Endothelial cell of umbilical vein (primary cell): ENCODE data around the gene ANKRD33. TPM values are rescaled to one million over a fixed set of nuclear protein-coding genes. Genes with fewer than 3 reads are reported as not detected.

Source experiments
- BruUV-seq: library from RNA; stranded (reverse); fragments of 400-500 nt; replicated peaks from 2 replicates; lab custom pipeline; 2021; lab: Mats Ljungman, UMichigan
- CTCF ChIA-PET: fragments of 300-600, 350-600 bp; sonication (Branson Sonifier 250); formaldehyde crosslinking; loops from one replicate; lab custom pipeline; 2021; ENCODE audit warnings: antibody characterized with exemption, inconsistent platforms; lab: Charles Lee
- POLR2A ChIA-PET: fragments of 300-600, 350-600 bp; sonication (Branson Sonifier 250); formaldehyde crosslinking; loops from one replicate; lab custom pipeline; 2021; ENCODE audit warnings: antibody characterized with exemption, inconsistent platforms; lab: Charles Lee
- DNase-seq: peaks from one replicate; pipeline ENCODE4 v3.0.0-alpha.2; 2011; ENCODE audit warnings: low read depth, low spot score
- FAIRE-seq: peaks from 2 replicates; lab custom pipeline; 2011; peaks lifted over from hg19 to GRCh38; lab: Jason Lieb, UNC
- H2AFZ ChIP-seq: 2 replicates; pipeline ENCODE4 v1.6.0; 2012; ENCODE audit warnings: low read depth, low read length, control low read depth, inconsistent platforms
- H3K27ac ChIP-seq: 2 replicates; pipeline ENCODE4 v1.5.1; 2011; ENCODE audit warnings: low read depth, mild to moderate bottlenecking, control low read depth, low read length, moderate library complexity; ENCODE audit not compliant: insufficient read depth
- H3K27me3 ChIP-seq, 2 experiments: 2 replicates each; pipeline versions ENCODE4 v1.6.0 to v1.6.1; 2011; ENCODE audit warnings: low read length in 2 of 2, mixed read lengths in 1 of 2; ENCODE audit not compliant: control insufficient read depth in 2 of 2, insufficient read depth in 2 of 2
- H3K36me3 ChIP-seq, 2 experiments: 2 replicates in 1 of 2; 3 replicates in 1 of 2; pipeline ENCODE4 v1.5.1; 2011; ENCODE audit warnings: low read length in 2 of 2, mild to moderate bottlenecking in 1 of 2, moderate library complexity in 1 of 2; ENCODE audit not compliant: control insufficient read depth in 2 of 2, insufficient read depth in 2 of 2; ENCODE audit errors: extremely low read depth in 1 of 2
- H3K4me1 ChIP-seq: 3 replicates; pipeline ENCODE4 v1.5.1; 2011; ENCODE audit warnings: mild to moderate bottlenecking, low read length; ENCODE audit not compliant: control insufficient read depth, insufficient read depth; ENCODE audit errors: extremely low read depth
- H3K4me2 ChIP-seq: 2 replicates; pipeline ENCODE4 v1.6.1; 2011; ENCODE audit warnings: low read length, control low read depth, mixed read lengths; ENCODE audit not compliant: insufficient read depth
- H3K4me3 ChIP-seq, 3 experiments: fragments of 200-600 bp in 1 of 3; sonication (generic), shearing (Covaris generic) in 1 of 3; replicated peaks in 1 of 3; 2 replicates each; pipeline ENCODE4 v1.5.1; 2011 to 2016; ENCODE audit warnings: control low read depth in 3 of 3, low read length in 3 of 3, mild to moderate bottlenecking in 2 of 3, inconsistent platforms in 1 of 3, low read depth in 1 of 3, moderate library complexity in 1 of 3; ENCODE audit not compliant: insufficient read depth in 1 of 3
- H3K79me2 ChIP-seq: 2 replicates; pipeline ENCODE4 v1.6.0; 2012; ENCODE audit warnings: low read length, inconsistent platforms; ENCODE audit not compliant: control insufficient read depth, insufficient read depth
- H3K9ac ChIP-seq: replicated peaks from 2 replicates; pipeline ENCODE3; 2011; ENCODE audit warnings: low read length, control low read depth; ENCODE audit not compliant: insufficient read depth; ENCODE audit errors: extremely low read depth
- H3K9me1 ChIP-seq: replicated peaks from 3 replicates; pipeline ENCODE4 v1.6.0; 2011; ENCODE audit warnings: mild to moderate bottlenecking, low read length; ENCODE audit not compliant: control insufficient read depth, insufficient read depth; ENCODE audit errors: extremely low read depth
- H3K9me3 ChIP-seq: replicated peaks from 2 replicates; pipeline ENCODE4 v1.5.1; 2012; ENCODE audit warnings: low read length, inconsistent platforms; ENCODE audit not compliant: control insufficient read depth, insufficient read depth
- H4K20me1 ChIP-seq: replicated peaks from 2 replicates; pipeline ENCODE3; 2011; ENCODE audit warnings: mild to moderate bottlenecking, low read length; ENCODE audit not compliant: control insufficient read depth, insufficient read depth; ENCODE audit errors: extremely low read depth
- EZH2 ChIP-seq: IDR thresholded peaks from 2 replicates; pipeline ENCODE4 v1.6.1; 2012; ENCODE audit warnings: borderline replicate concordance, low read depth, mild to moderate bottlenecking, moderate library complexity, low read length, inconsistent platforms; ENCODE audit not compliant: severe bottlenecking
- FOS ChIP-seq: IDR thresholded peaks from 2 replicates; pipeline ENCODE4 v1.6.1; 2011; ENCODE audit warnings: mild to moderate bottlenecking, low read length, moderate library complexity, borderline replicate concordance; ENCODE audit not compliant: insufficient read depth
- GATA2 ChIP-seq: IDR thresholded peaks from 2 replicates; pipeline ENCODE4 v1.7.0; 2011; ENCODE audit warnings: low read depth, mild to moderate bottlenecking, moderate library complexity, mixed read lengths, low read length; ENCODE audit not compliant: insufficient read length, insufficient read depth
- JUN ChIP-seq: IDR thresholded peaks from 2 replicates; pipeline ENCODE4 v1.6.1; 2011; ENCODE audit warnings: borderline replicate concordance, low read depth; ENCODE audit not compliant: insufficient read length, insufficient read depth
- MYC ChIP-seq: IDR thresholded peaks from one replicate; pipeline ENCODE4 v1.6.1; 2011; ENCODE audit warnings: mild to moderate bottlenecking, low read depth, low read length
- POLR2A ChIP-seq: IDR thresholded peaks from 2 replicates; pipeline ENCODE4 v1.6.1; 2012; ENCODE audit warnings: low read depth, mild to moderate bottlenecking, control low read depth, low read length
- POLR2AphosphoS5 ChIP-seq: IDR thresholded peaks from 2 replicates; pipeline ENCODE4 v1.6.1; 2012; ENCODE audit warnings: low read depth, mild to moderate bottlenecking, control low read depth, low read length, moderate library complexity; ENCODE audit not compliant: insufficient read depth
- dilution Hi-C: fragments of 300-500 bp; cut with MboI; formaldehyde crosslinking; loops from one replicate; pipeline ENCODE4 v1.15.0; 2019; ENCODE audit warnings: low sequenced_read_pairs; ENCODE audit not compliant: extremely low pct_ligation_motif_present
- intact Hi-C: fragments of 100-400 bp; cut with micrococcal nuclease; formaldehyde crosslinking; loops from one replicate; pipeline ENCODE4 v1.10.0; 2022
- polyA plus RNA-seq, 4 experiments: library from polyadenylated mRNA; depleted of rRNA in 3 of 4; stranded (reverse) in 3 of 4; unstranded in 1 of 4; fragments of >200 nt; gene quantifications; 2 replicates each; pipeline versions ENCODE4 v1.2.1 to v1.2.3, GENCODE V29; 2011 to 2012; ENCODE audit warnings: missing spikeins in 1 of 4
- total RNA-seq: library from RNA; stranded (reverse); gene quantifications from 2 replicates; pipeline ENCODE4 v1.2.3, GENCODE V29; 2021
- TF ChIP-seq, protein P1 (sequence below): IDR thresholded peaks from 2 replicates; pipeline ENCODE4 v1.6.1; 2011; ENCODE audit not compliant: insufficient read depth, insufficient read length
- TF ChIP-seq, protein P2 (sequence below), 2 donors: IDR thresholded peaks; 1 replicate in 1 of 2; 2 replicates in 1 of 2; pipeline ENCODE4 v1.5.1; 2011; ENCODE audit warnings: low read length in 2 of 2, mild to moderate bottlenecking in 2 of 2, moderate library complexity in 2 of 2, control low read depth in 1 of 2, inconsistent platforms in 1 of 2, low read depth in 1 of 2; ENCODE audit not compliant: insufficient read depth in 1 of 2; ENCODE audit errors: extremely low read depth in 1 of 2

Gene ANKRD33
- total and polyA plus RNA-seq, 2 donors (not counting 3 experiments of a cell fraction or from before 2014, with no cell fraction given), result 0.80 to 1.2 TPM

DNA sequence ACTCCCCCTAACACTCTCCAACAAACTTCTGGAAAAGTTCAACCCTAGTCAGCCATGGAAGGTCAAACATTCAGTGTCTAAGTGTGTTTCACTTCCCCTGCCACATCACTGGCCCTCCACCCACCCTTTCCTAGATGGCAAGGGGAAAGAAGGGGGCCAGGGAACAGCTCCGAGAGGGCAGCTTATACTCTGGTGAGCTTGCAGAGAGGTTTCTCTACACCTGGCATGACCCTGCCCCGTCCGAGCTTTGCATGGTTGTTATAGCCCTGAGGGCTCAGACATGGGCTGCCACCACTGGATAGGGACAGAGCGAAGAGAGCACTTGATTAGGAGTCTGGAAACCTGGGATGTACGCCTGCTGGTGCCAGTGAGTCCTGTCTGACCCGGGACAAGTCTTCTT lies 23.4 kb downstream of the ANKRD33 start:
- H3K4me3 ChIP-seq, result peak overlapping the region in 1 of 3 experiments; percentile 6
- no peaks in the 10 kb centered on the region for H4K20me1 ChIP-seq
- no peak overlapping the region for H2AFZ ChIP-seq
- H3K9ac ChIP-seq, result peak overlapping the region; percentile 56
- H3K27ac ChIP-seq, result peak overlapping the region; percentile 99
- H3K27me3 ChIP-seq, result no peaks in the 10 kb centered on the region
- FAIRE-seq, result no peak
- TSS peak; percentile 16 for BruUV-seq
- DNase-seq, result peak; percentile 36
- peaks cover 17 to 29% of the 10 kb centered on the region in 2 experiments for H3K36me3 ChIP-seq
- H3K9me1 ChIP-seq, result no peaks in the 10 kb centered on the region
- intact Hi-C loops, result no loop called here
- peak overlapping the region; percentile 96 for H3K4me2 ChIP-seq
- POLR2A ChIA-PET, result interaction anchor here (1.0 to 2.1 kb wide), 5 partner anchors 11 to 96 kb away, joined by 3 to 12 read pairs (median 6); partner anchors contain the start of gene TAMALIN
- H3K4me1 ChIP-seq, result peaks cover 63% of the 10 kb centered on the region
- CTCF ChIA-PET, result interaction anchor here (0.9 to 11.4 kb wide), 10 partner anchors 8 to 491 kb away, joined by 3 to 286 read pairs (median 4); no protein-coding TSS in a partner anchor
- H3K9me3 ChIP-seq, result no peaks in the 10 kb centered on the region
- dilution Hi-C loops, result no loop called here
- peaks cover 89% of the 10 kb centered on the region for H3K79me2 ChIP-seq
- TF ChIP-seq EZH2 (no peak), GATA2 (no peak), FOS (no peak)

DNA sequence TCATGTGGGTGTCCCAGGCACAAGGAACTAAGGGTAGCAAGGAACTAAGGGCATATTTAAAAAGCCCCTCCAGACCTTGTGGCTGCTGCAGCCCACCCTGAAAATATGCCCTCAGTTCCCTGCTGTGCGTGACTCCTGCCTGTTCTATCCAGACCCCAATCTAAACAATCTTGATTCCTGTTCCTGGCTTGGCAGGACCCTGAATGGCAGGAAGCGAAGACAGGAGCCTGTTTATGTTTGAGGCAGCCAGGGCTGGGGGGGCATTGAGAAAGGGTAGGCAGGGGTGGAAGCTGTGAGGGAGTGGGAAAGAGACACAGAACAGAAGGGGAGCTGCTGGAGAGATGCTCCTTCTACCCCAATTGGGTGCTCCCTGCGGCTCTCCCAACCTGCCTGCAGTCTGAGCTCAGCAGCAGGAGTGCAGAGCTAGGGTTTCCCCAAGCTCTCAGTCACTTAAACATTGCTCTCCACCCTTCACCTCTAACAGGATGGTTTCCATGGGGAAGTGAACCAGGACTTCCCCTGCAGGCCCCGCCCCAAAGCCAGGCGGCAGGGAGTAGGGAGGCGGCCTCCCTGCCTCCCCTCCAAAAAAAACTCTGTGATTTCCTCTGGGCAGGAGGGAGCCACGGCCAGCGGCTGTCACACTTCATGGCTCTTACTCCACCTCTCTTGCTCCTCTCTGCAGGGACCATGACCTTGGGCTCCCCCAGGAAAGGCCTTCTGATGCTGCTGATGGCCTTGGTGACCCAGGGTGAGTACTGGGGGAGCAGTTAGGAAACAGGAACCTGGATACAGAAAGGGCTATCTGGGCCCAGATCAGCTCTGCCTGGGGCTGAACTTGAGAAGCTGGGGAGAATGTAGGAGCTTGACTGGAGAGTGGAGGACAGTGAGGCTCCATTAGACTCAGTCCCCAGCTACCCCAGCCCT lies 24.1 kb downstream of the ANKRD33 start:
- BruUV-seq, result no TSS peak
- Histone ChIP-seq H3K27me3 (no peaks in the 10 kb centered on the region), H3K9ac (peak overlapping the region; percentile 56), H3K27ac (peak overlapping the region; percentile 99), H3K9me1 (no peaks in the 10 kb centered on the region), H3K36me3 (peaks cover 17 to 31% of the 10 kb centered on the region in 2 experiments), H3K79me2 (peaks cover 91% of the 10 kb centered on the region), H4K20me1 (no peaks in the 10 kb centered on the region), H2AFZ (no peak overlapping the region), H3K4me3 (peak overlapping the region; percentile 5 to 57 (median 44)), H3K9me3 (no peaks in the 10 kb centered on the region), H3K4me1 (peaks cover 59% of the 10 kb centered on the region), H3K4me2 (peak overlapping the region; percentile 96)
- ChIA-PET CTCF (interaction anchor here (0.9 to 11.4 kb wide), 17 partner anchors 9 to 492 kb away, joined by 3 to 286 read pairs (median 4); no protein-coding TSS in a partner anchor), POLR2A (interaction anchor here (1.0 to 2.1 kb wide), 5 partner anchors 10 to 95 kb away, joined by 3 to 12 read pairs (median 6); partner anchors contain the start of gene TAMALIN)
- peak; percentile 97 for FAIRE-seq
- dilution Hi-C loops, result no loop called here
- peak; percentile 66 for TF ChIP-seq GATA2
- TF ChIP-seq MYC, result no peak
- TF ChIP-seq, protein P1, sequence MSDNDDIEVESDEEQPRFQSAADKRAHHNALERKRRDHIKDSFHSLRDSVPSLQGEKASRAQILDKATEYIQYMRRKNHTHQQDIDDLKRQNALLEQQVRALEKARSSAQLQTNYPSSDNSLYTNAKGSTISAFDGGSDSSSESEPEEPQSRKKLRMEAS, result no peak
- TF ChIP-seq JUN, result no peak
- no peak for TF ChIP-seq FOS
- peak; percentile 55 for TF ChIP-seq POLR2AphosphoS5
- no peak for TF ChIP-seq EZH2
- peak; percentile 10 for TF ChIP-seq POLR2A
- TF ChIP-seq, protein P2, sequence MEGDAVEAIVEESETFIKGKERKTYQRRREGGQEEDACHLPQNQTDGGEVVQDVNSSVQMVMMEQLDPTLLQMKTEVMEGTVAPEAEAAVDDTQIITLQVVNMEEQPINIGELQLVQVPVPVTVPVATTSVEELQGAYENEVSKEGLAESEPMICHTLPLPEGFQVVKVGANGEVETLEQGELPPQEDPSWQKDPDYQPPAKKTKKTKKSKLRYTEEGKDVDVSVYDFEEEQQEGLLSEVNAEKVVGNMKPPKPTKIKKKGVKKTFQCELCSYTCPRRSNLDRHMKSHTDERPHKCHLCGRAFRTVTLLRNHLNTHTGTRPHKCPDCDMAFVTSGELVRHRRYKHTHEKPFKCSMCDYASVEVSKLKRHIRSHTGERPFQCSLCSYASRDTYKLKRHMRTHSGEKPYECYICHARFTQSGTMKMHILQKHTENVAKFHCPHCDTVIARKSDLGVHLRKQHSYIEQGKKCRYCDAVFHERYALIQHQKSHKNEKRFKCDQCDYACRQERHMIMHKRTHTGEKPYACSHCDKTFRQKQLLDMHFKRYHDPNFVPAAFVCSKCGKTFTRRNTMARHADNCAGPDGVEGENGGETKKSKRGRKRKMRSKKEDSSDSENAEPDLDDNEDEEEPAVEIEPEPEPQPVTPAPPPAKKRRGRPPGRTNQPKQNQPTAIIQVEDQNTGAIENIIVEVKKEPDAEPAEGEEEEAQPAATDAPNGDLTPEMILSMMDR (IDR thresholded peaks at IDR 0.05; ENCODE audit: extremely low read depth in 1 of 2, insufficient read depth in 1 of 2, low read depth in 1 of 2, low read length in 2 of 2), result no peak
- intact Hi-C loops, result loop anchor here (1.0 kb wide), 2 partner anchors 14 to 17 kb away; no protein-coding TSS in a partner anchor
- peak; percentile 86 for DNase-seq
